Omental fat pad (tissue), 4 donors: ENCODE results near the gene NFYB. TPM values are rescaled to one million over a fixed set of nuclear protein-coding genes. Genes with fewer than 3 reads are reported as not detected.
"Not testable (repeated sequence)": the region's sequence is repeated elsewhere in the genome, so short reads cannot be mapped to it uniquely, and the experiment has no call there.

Source experiments
- ATAC-seq: fragments of 150-250 bp; one replicate; pipeline ENCODE4 v1.9.1; 2016; ENCODE audit warnings: mild to moderate bottlenecking, moderate library complexity; ENCODE audit not compliant: low FRiP score
- DNase-seq: peaks from one replicate; pipeline ENCODE4 v3.0.0-alpha.2; 2019; ENCODE audit warnings: low spot score
- total RNA-seq, 4 donors: library from RNA; depleted of rRNA; stranded (reverse); fragments of >200 nt; gene quantifications; one replicate each; pipeline ENCODE4 v1.1.0, GENCODE V29; 2016
- TF ChIP-seq, protein P1 (sequence below), 3 donors: fragments of 450-650 bp; IDR thresholded peaks; one replicate each; pipeline ENCODE4 v1.5.1; 2016 to 2017; ENCODE audit warnings: antibody characterized with exemption in 3 of 3, mild to moderate bottlenecking in 3 of 3, moderate library complexity in 2 of 3

Gene NFYB
- total RNA-seq, 4 donors from 2014 or later: 25.9 to 47.8 (median 33.8) TPM

DNA sequence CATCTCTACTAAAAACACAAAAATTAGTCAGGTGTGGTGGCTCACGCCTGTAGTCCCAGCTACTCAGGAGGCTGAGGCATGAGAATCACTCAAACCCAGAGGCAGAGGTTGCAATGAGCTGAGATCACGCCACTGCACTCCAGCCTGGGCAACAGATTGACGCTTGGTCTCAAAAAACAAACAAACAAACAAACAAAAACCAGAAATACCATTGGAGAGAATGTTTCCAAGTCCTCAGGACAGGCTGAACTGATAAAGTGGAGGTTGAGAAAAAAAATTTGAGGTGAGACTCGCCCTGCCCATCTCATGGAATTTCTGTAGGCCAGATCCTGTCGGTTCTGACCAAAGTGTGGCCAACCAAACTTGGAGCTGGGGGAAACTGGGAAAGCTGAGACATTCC is 30.6 kb upstream of the NFYB start:
- ATAC-seq (no peak), DNase-seq (no peak)
- TF ChIP-seq, protein P1, sequence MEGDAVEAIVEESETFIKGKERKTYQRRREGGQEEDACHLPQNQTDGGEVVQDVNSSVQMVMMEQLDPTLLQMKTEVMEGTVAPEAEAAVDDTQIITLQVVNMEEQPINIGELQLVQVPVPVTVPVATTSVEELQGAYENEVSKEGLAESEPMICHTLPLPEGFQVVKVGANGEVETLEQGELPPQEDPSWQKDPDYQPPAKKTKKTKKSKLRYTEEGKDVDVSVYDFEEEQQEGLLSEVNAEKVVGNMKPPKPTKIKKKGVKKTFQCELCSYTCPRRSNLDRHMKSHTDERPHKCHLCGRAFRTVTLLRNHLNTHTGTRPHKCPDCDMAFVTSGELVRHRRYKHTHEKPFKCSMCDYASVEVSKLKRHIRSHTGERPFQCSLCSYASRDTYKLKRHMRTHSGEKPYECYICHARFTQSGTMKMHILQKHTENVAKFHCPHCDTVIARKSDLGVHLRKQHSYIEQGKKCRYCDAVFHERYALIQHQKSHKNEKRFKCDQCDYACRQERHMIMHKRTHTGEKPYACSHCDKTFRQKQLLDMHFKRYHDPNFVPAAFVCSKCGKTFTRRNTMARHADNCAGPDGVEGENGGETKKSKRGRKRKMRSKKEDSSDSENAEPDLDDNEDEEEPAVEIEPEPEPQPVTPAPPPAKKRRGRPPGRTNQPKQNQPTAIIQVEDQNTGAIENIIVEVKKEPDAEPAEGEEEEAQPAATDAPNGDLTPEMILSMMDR (IDR thresholded peaks at IDR 0.05): no peak

DNA sequence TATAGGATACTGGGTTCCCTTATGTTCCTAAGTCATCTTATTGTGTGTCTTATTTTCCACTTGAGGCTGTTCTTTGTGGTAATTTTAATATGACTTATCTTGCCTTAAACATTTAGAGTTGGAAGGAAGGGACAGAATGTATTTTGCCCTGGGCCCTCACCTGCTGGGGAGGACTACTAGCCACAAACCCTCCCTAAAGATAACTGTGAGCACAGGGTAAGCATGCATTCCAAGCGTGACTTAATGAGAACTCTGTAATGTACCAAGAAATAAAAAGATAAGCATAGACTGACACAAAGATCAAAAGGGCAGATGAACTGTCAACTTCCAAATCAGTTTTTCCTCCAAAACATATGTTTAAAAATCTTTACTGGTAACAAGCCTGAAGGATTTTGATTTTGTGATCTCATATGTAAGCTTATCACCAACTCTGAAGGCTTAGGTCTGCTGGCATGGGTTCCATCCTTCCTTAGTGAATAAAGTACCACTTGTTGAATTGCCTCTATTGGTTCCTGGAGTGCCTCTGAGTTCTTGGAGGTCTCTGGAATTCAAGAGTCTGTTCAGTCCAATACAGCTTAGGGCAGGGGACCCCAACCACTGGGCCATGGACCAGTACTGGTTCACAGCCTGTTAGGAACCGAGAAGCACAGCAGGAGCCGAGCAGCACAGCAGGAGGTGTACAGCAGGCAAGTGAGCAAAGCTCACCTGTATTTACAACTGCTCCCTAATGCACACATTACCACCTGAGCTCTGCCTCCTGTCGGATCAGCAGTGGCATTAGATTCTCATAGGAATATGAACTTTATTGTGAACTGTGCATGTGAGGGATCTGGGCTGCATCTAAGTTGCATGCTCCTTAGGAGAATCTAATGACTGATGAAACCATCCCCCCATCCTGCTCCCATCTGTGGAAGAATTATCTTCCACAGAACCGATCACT is 29.8 kb upstream of the NFYB start:
- TF ChIP-seq, protein P1 (IDR thresholded peaks at IDR 0.05): no peak
- DNase-seq (no peak), ATAC-seq (no peak)

DNA sequence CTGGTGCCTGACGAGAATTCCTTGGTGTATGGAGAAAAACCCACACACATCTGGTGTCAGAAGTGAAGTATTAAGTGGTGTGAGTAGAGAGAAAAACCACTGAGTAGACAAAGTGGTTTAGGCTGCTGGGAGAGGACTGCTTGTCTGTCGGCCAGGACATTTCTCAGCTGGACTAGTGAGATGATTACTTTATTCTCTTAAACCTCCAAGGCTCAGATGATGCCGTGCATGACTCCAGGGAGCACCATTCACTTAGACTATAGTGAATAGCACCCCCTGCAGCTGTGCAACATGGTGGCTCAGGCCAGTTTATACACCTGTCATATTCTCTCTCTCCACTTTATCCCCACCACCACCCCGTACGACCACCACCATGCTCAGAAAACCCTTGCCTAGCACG is 28.5 kb upstream of the NFYB start:
- DNase-seq (no peak), ATAC-seq (no peak)
- TF ChIP-seq, protein P1 (IDR thresholded peaks at IDR 0.05): no peak

DNA sequence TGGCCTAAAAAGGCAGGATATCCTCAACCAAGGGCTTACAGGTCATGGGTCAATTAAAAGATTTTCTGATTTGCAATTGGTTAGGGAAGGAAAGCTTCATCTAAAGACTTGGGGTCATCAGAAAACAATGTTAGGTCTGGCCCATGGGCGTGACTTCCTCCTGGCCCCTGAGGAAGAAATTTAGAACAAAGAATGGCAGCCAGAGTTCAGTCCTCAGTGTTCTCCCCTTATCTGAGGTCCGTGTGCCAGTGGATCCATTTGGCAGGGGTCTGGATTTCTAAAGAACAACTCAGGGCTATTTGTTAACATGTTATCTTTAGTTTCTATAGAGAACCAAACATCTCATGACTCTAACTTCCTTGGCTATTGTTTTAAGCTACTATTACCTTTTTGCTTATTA is 27.8 kb upstream of the NFYB start:
- ATAC-seq: no peak

DNA sequence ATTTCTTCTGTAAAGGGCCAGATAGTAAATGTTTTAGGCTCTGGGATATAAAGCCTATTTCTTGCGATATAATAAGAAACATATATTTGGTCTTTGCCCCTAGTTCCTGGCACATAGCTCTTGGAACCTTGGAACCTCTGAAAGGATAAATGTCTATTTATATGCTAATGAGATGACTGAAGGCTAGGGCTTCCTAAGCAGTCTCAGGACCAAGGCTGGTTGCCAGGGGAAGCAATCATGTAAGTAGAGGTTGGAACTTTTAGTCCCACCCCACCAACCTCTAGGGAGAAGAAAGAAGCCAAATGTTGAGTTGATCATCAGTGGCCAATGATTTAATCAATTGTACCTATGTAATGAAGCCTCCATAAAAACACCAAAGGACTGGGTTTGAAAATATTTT is 26.6 kb upstream of the NFYB start:
- DNase-seq: no peak
- ATAC-seq: no peak
- TF ChIP-seq, protein P1 (IDR thresholded peaks at IDR 0.05): no peak

More for the DNA sequence above, 27.8 kb upstream of the NFYB start:
- DNase-seq: no peak
- TF ChIP-seq, protein P1 (IDR thresholded peaks at IDR 0.05): no peak

DNA sequence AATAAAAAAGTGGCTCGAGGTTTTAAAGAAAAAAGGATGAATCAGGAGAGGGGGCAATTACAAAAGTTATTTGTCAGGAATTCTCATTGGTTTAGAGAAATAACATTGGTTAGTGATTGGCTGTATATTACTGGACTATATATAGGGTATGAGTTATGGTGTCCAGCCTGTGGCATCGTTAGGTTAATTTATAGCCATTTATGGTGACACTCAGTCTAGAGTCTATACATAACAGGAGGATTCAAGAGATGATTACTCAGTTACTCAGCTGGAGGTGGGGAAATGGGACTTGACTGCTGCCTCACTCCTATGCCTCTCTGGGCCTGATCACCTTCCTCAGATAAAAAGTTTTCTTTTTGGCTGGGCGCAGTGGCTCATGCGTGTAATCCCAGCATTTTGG is 25.6 kb upstream of the NFYB start:
- ATAC-seq: no peak
- DNase-seq: no peak

DNA sequence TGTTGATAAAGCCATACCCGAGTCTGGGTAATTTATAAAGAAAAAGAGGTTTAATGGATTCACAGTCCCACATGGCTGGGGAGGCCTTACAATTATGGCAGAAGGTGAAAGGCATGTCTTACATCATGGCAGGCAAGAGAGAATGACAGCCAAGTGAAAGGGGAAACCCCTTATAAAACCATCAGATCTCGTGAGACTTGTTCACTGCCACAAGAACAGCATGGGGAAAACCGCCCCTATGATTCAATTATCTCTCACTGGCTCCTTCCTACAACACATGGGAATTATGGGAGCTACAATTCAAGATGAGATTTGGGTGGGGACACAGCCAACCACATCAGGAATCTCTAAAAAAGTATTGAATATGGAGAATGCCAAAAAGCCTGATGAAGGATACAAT is 25.0 kb upstream of the NFYB start:
- not testable (repeated sequence) for ATAC-seq, DNase-seq

More for the DNA sequence above, 25.6 kb upstream of the NFYB start:
- TF ChIP-seq, protein P1 (IDR thresholded peaks at IDR 0.05): no peak
